SJSA1 (cell line): ENCODE data around the gene OR6N1. TPM values are rescaled to one million over a fixed set of nuclear protein-coding genes. Genes with fewer than 3 reads are reported as not detected.

Experiments used
- DNase-seq, 2 experiments: peaks; one replicate each; pipeline ENCODE4 v3.0.0-alpha.2; 2015 to 2020; ENCODE audit warnings: low spot score in 2 of 2, low read depth in 1 of 2
- H3K27ac ChIP-seq: fragments of 250-450 bp; sonication (Bioruptor Pico); 2 replicates; pipeline ENCODE4 v1.5.1; 2020; ENCODE audit warnings: mild to moderate bottlenecking, moderate library complexity
- H3K27me3 ChIP-seq: fragments of 250-450 bp; sonication (Bioruptor Pico); replicated peaks from 2 replicates; pipeline ENCODE4 v1.5.1; 2020; ENCODE audit warnings: mild to moderate bottlenecking, moderate library complexity
- H3K36me3 ChIP-seq: fragments of 250-450 bp; sonication (Bioruptor Pico); 2 replicates; pipeline ENCODE4 v1.5.1; 2020; ENCODE audit warnings: mild to moderate bottlenecking
- H3K4me1 ChIP-seq: fragments of 250-450 bp; sonication (Bioruptor Pico); replicated peaks from 2 replicates; pipeline ENCODE4 v1.6.1; 2021; ENCODE audit warnings: mild to moderate bottlenecking
- H3K4me3 ChIP-seq: fragments of 250-450 bp; sonication (Bioruptor Pico); 2 replicates; pipeline ENCODE4 v1.5.1; 2020; ENCODE audit warnings: mild to moderate bottlenecking
- H3K9me3 ChIP-seq: fragments of 250-450 bp; sonication (Bioruptor Pico); replicated peaks from 2 replicates; pipeline ENCODE4 v1.5.1; 2020; ENCODE audit warnings: mild to moderate bottlenecking
- total RNA-seq: library from RNA; depleted of rRNA; stranded (reverse); fragments of >200 nt; shearing (Covaris generic); gene quantifications from 2 replicates; pipeline ENCODE4 v1.2.3, GENCODE V29; 2014

OR6N1 gene
- total RNA-seq, 1 experiment from 2014 or later, result not detected

- DNase-seq, result no peak
- 0 out of 2 replicates have a peak, but pooled peaks cover 3% of the 10 kb centered on the region for H3K27me3 ChIP-seq
- H3K27ac ChIP-seq, result no peak overlapping the region
- no peaks in the 10 kb centered on the region for H3K36me3 ChIP-seq
- H3K4me3 ChIP-seq, result no peak overlapping the region
- no peaks in the 10 kb centered on the region for H3K4me1 ChIP-seq
- H3K9me3 ChIP-seq, result no peaks in the 10 kb centered on the region
Observed at GRCh38 chr1:158801396-158801795, 29.4 kb upstream of the OR6N1 start.

DNA sequence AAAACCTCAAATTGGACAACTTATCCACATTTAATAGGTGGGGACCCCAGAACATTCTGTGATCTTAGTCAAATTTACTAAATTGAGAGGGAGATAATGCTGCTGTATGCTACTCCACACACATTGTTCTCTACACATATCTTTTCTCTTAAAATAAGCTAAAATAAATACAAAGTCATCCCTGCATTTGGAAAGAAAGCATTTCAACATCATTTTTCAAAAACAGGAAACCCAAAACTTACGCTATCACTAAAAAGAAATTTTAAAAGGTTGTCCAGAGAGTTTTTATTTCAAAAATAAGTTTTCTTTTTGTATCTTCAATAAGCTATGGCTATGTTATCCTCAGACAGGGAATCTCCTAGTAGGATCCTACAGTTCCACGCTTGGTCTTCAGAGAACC is 28.5 kb upstream of the OR6N1 start:
- H3K4me1 ChIP-seq, result no peaks in the 10 kb centered on the region
- no peaks in the 10 kb centered on the region for H3K9me3 ChIP-seq
- H3K27me3 ChIP-seq, result 0 out of 2 replicates have a peak, but pooled peaks cover 3% of the 10 kb centered on the region
- no peaks in the 10 kb centered on the region for H3K36me3 ChIP-seq
- H3K27ac ChIP-seq, result no peak overlapping the region
- no peak for DNase-seq
- no peak overlapping the region for H3K4me3 ChIP-seq

- H3K36me3 ChIP-seq, result no peaks in the 10 kb centered on the region
- H3K27ac ChIP-seq, result no peak overlapping the region
- H3K27me3 ChIP-seq, result 0 out of 2 replicates have a peak, but pooled peaks cover 3% of the 10 kb centered on the region
- H3K4me3 ChIP-seq, result no peak overlapping the region
- no peaks in the 10 kb centered on the region for H3K9me3 ChIP-seq
- H3K4me1 ChIP-seq, result no peaks in the 10 kb centered on the region
- no peak for DNase-seq
Observed at GRCh38 chr1:158799689-158800088, 27.7 kb upstream of the OR6N1 start.

- Histone ChIP-seq H3K9me3 (no peaks in the 10 kb centered on the region), H3K4me1 (no peaks in the 10 kb centered on the region), H3K36me3 (no peaks in the 10 kb centered on the region), H3K27me3 (0 out of 2 replicates have a peak, but pooled peaks cover 3% of the 10 kb centered on the region), H3K4me3 (no peak overlapping the region), H3K27ac (no peak overlapping the region)
- DNase-seq, result no peak
Observed at GRCh38 chr1:158798531-158798930, 26.5 kb upstream of the OR6N1 start.

GRCh38 chr1:158794247-158794646 is 22.3 kb upstream of the OR6N1 start:
- H3K36me3 ChIP-seq, result no peaks in the 10 kb centered on the region
- DNase-seq, result no peak
- no peaks in the 10 kb centered on the region for H3K4me1 ChIP-seq
- no peaks in the 10 kb centered on the region for H3K27me3 ChIP-seq
- no peak overlapping the region for H3K4me3 ChIP-seq
- H3K27ac ChIP-seq, result no peak overlapping the region
- H3K9me3 ChIP-seq, result no peaks in the 10 kb centered on the region

GRCh38 chr1:158793604-158794003 is 21.6 kb upstream of the OR6N1 start:
- Histone ChIP-seq H3K4me1 (no peaks in the 10 kb centered on the region), H3K4me3 (no peak overlapping the region), H3K27me3 (no peaks in the 10 kb centered on the region), H3K27ac (no peak overlapping the region), H3K36me3 (no peaks in the 10 kb centered on the region), H3K9me3 (no peaks in the 10 kb centered on the region)
- no peak for DNase-seq

GRCh38 chr1:158781104-158781503 is 9.1 kb upstream of the OR6N1 start, which contains the start of gene OR6N2:
Gene OR6N2 (minus strand): TSS chr1:158781204. CDS start chr1:158777635, 3,569 bp downstream.
- Histone ChIP-seq H3K9me3 (no peaks in the 10 kb centered on the region), H3K27me3 (no peaks in the 10 kb centered on the region; the same call in 1 of the 2 replicates), H3K36me3 (no peaks in the 10 kb centered on the region), H3K4me3 (no peak within 1 kb of the TSS), H3K4me1 (no peaks in the 10 kb centered on the region), H3K27ac (no peak within 1 kb of the TSS)
- no peak for DNase-seq

- no peaks in the 10 kb centered on the region for H3K27me3 ChIP-seq
- H3K4me1 ChIP-seq, result no peaks in the 10 kb centered on the region
- H3K36me3 ChIP-seq, result no peaks in the 10 kb centered on the region
- H3K27ac ChIP-seq, result no peak within 1 kb of the TSS
- DNase-seq, result no peak
- H3K9me3 ChIP-seq, result no peaks in the 10 kb centered on the region
- no peak within 1 kb of the TSS for H3K4me3 ChIP-seq
Observed at GRCh38 chr1:158754420-158754819, 17.6 kb downstream of the OR6N1 start, which contains the start of gene OR6K6. Gene OR6K6 (plus strand): TSS chr1:158754720. CDS start chr1:158754888, 168 bp downstream.

DNA sequence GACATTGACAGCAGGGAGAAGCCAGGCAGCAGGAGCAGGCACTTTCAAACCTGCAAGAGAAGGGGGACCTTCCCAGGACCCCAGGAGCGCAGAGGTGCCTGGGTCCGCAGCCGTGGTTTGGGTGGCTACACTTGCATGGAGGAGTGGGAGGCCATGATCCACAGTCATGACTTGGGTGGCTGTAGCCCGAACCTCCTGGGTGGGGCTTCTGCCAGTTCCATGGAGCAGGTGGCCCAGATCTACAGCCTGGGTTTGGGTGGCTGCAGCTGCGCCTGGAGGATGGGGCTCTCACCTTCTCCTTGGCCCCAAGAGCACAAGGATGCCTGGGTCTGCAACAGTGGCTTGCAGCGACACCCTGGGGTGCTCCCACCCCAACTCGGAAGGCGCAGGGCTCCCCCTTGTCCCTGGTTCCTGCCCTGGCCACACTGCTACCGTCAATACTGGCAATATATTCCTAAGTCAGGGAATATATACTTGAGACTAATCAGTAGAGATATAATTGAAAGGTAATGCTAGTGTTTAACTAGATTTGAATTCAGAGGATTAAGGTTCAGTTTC is 19.8 kb downstream of the OR6N1 start:
- Histone ChIP-seq H3K9me3 (no peaks in the 10 kb centered on the region), H3K4me1 (no peaks in the 10 kb centered on the region), H3K27me3 (no peaks in the 10 kb centered on the region), H3K4me3 (no peak overlapping the region), H3K36me3 (no peaks in the 10 kb centered on the region), H3K27ac (no peak overlapping the region)
- no peak for DNase-seq

GRCh38 chr1:158735848-158736247 is 36.1 kb downstream of the OR6N1 start:
- no peak for DNase-seq

GRCh38 chr1:158732524-158732923 is 39.5 kb downstream of the OR6N1 start:
- H3K4me1 ChIP-seq, result no peaks in the 10 kb centered on the region
- no peak for DNase-seq
- H3K27me3 ChIP-seq, result no peaks in the 10 kb centered on the region
- no peak overlapping the region for H3K27ac ChIP-seq
- no peaks in the 10 kb centered on the region for H3K9me3 ChIP-seq
- no peak overlapping the region for H3K4me3 ChIP-seq
- H3K36me3 ChIP-seq, result no peaks in the 10 kb centered on the region

More at GRCh38 chr1:158735848-158736247, 36.1 kb downstream of the OR6N1 start:
- Histone ChIP-seq H3K9me3 (no peaks in the 10 kb centered on the region), H3K27ac (no peak overlapping the region), H3K4me1 (no peaks in the 10 kb centered on the region), H3K27me3 (no peaks in the 10 kb centered on the region), H3K4me3 (no peak overlapping the region), H3K36me3 (no peaks in the 10 kb centered on the region)

DNA sequence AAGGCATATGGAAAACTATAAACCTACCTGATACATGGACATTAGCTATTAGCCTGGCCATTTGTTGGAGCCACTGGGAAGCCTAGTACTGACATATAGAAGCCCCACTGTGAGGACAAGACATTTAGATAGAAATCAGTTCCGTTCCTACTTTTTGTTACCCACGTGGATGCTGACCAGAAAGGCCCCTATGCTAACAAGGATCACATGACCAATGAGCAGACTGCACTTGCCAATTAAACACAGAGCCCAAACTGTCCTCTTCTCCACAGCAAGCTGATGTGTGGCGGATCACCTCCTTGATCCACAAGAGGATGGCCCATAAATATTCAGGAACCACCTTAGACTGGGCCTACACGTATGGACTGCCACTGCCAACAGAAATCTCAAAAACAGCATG is 40.3 kb downstream of the OR6N1 start:
- no peak overlapping the region for H3K4me3 ChIP-seq
- DNase-seq, result no peak
- H3K4me1 ChIP-seq, result no peaks in the 10 kb centered on the region
- H3K9me3 ChIP-seq, result no peaks in the 10 kb centered on the region
- H3K36me3 ChIP-seq, result no peaks in the 10 kb centered on the region
- no peaks in the 10 kb centered on the region for H3K27me3 ChIP-seq
- no peak overlapping the region for H3K27ac ChIP-seq

DNA sequence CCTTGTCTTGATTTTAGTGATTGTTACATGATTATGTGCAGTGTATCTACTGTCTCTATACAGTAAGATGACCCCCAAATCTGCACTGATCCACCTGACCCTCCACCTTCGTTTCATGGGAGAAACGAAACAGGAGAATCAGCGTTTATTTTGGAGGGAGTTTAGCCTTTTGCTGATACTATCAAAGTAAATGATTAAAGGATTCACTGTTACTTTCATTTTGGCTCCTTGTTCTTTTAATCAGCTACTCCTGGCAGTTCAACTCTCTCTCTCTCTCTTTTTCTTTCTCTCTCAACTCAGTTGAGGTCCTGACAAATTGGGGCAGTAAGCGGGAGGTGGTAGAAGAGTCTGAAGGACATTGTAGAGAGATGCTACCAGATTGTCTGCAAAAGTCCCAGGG is 41.5 kb downstream of the OR6N1 start:
- Histone ChIP-seq H3K4me1 (no peaks in the 10 kb centered on the region), H3K27ac (no peak overlapping the region)

GRCh38 chr1:158728510-158729225 is 43.3 kb downstream of the OR6N1 start:
- Histone ChIP-seq H3K27me3 (no peaks in the 10 kb centered on the region), H3K9me3 (no peaks in the 10 kb centered on the region), H3K4me3 (no peak overlapping the region), H3K4me1 (no peaks in the 10 kb centered on the region), H3K27ac (no peak overlapping the region), H3K36me3 (no peaks in the 10 kb centered on the region)
- no peak for DNase-seq

More for the DNA sequence above, 41.5 kb downstream of the OR6N1 start:
- Histone ChIP-seq H3K36me3 (no peaks in the 10 kb centered on the region), H3K9me3 (no peaks in the 10 kb centered on the region), H3K4me3 (no peak overlapping the region), H3K27me3 (no peaks in the 10 kb centered on the region)
- no peak for DNase-seq
